SK-N-SH (cell line): Measurements from ENCODE around the gene OVCH2. TPM values are rescaled to one million over a fixed set of nuclear protein-coding genes. Genes with fewer than 3 reads are reported as not detected.

Experiments used
- CTCF ChIA-PET: fragments of 300-600, 350-600 bp; formaldehyde crosslinking; extraction: SDS; loops from one replicate; lab custom pipeline; 2021; lab: Yijun Ruan, JAX
- POLR2A ChIA-PET: fragments of 350-600 bp; sonication (Branson Sonifier 250); formaldehyde crosslinking; extraction: SDS; loops from one replicate; lab custom pipeline; 2020; ENCODE audit warnings: antibody characterized with exemption, inconsistent platforms; lab: Yijun Ruan, JAX
- DNase-seq: peaks from one replicate; pipeline ENCODE4 v3.0.0; 2012
- H2AFZ ChIP-seq: fragments of 200-600 bp; sonication (generic); 2 replicates; pipeline ENCODE4 v1.8.1; 2016; ENCODE audit warnings: antibody characterized with exemption, mild to moderate bottlenecking, low read depth
- H3F3A ChIP-seq: fragments of 200-600 bp; sonication (generic); replicated peaks from 2 replicates; pipeline ENCODE3; 2016; ENCODE audit warnings: antibody characterized with exemption, mild to moderate bottlenecking; ENCODE audit not compliant: insufficient read depth
- H3K27ac ChIP-seq, 2 experiments: fragments of 200-500 bp in 1 of 2; fragments of 200-600 bp in 1 of 2; sonication (Bioruptor generic) in 1 of 2; sonication (generic), shearing (Covaris generic) in 1 of 2; 2 replicates each; pipeline versions ENCODE4 v1.5.1 to v1.6.1; 2014 to 2016; ENCODE audit warnings: low read depth in 2 of 2, inconsistent platforms in 1 of 2, low read length in 1 of 2, mild to moderate bottlenecking in 1 of 2, mixed read lengths in 1 of 2
- H3K27me3 ChIP-seq: fragments of 200-600 bp; sonication (generic), shearing (Covaris generic); 2 replicates; pipeline ENCODE4 v1.6.1; 2016; ENCODE audit warnings: mixed run types; ENCODE audit not compliant: insufficient read depth
- H3K36me3 ChIP-seq, 2 experiments: fragments of 200-500 bp in 1 of 2; fragments of 200-600 bp in 1 of 2; sonication (Bioruptor generic) in 1 of 2; sonication (generic) in 1 of 2; replicated peaks in 1 of 2; 2 replicates each; pipeline versions ENCODE3 to v1.5.1; 2014 to 2016; ENCODE audit warnings: low read length in 1 of 2, mild to moderate bottlenecking in 1 of 2; ENCODE audit not compliant: insufficient read depth in 2 of 2, control insufficient read depth in 1 of 2
- H3K4me1 ChIP-seq, 2 experiments: fragments of 200-500 bp in 1 of 2; fragments of 200-600 bp in 1 of 2; sonication (Bioruptor generic) in 1 of 2; sonication (generic), shearing (Covaris generic) in 1 of 2; 2 replicates each; pipeline versions ENCODE4 v1.5.1 to v1.6.1; 2014 to 2016; ENCODE audit warnings: low read depth in 1 of 2, low read length in 1 of 2, mixed run types in 1 of 2; ENCODE audit not compliant: insufficient read depth in 2 of 2, control insufficient read depth in 1 of 2
- H3K4me2 ChIP-seq: fragments of 200-600 bp; sonication (generic), shearing (Covaris generic); 2 replicates; pipeline ENCODE4 v1.6.1; 2017; ENCODE audit warnings: mixed run types
- H3K4me3 ChIP-seq, 2 experiments: fragments of 200-500 bp in 1 of 2; fragments of 200-600 bp in 1 of 2; sonication (Bioruptor generic) in 1 of 2; sonication (generic), shearing (Covaris generic) in 1 of 2; 2 replicates each; pipeline versions ENCODE4 v1.5.1 to v1.8.1; 2014 to 2016; ENCODE audit warnings: low read depth in 2 of 2, inconsistent platforms in 1 of 2, low read length in 1 of 2, mild to moderate bottlenecking in 1 of 2, mixed read lengths in 1 of 2, moderate library complexity in 1 of 2
- H3K79me2 ChIP-seq: fragments of 200-600 bp; sonication (generic); 2 replicates; pipeline ENCODE4 v1.8.1; 2017; ENCODE audit warnings: mild to moderate bottlenecking; ENCODE audit not compliant: insufficient read depth
- H3K9ac ChIP-seq: fragments of 200-600 bp; sonication (generic); 2 replicates; pipeline ENCODE4 v1.6.1; 2017; ENCODE audit warnings: mixed run types
- H3K9me2 ChIP-seq: fragments of 200-600 bp; sonication (generic); 2 replicates; pipeline ENCODE4 v1.6.1; 2017; ENCODE audit warnings: mixed run types
- H3K9me3 ChIP-seq: fragments of 200-600 bp; sonication (generic); 2 replicates; pipeline ENCODE4 v1.6.1; 2017; ENCODE audit warnings: mixed run types, mild to moderate bottlenecking, moderate library complexity
- H4K20me1 ChIP-seq: fragments of 200-600 bp; sonication (generic); 2 replicates; pipeline ENCODE4 v1.6.1; 2017; ENCODE audit warnings: mild to moderate bottlenecking, mixed run types; ENCODE audit not compliant: insufficient read depth
- ELF1 ChIP-seq: IDR thresholded peaks from 2 replicates; pipeline ENCODE4 v1.4.0; 2012
- FOXM1 ChIP-seq: IDR thresholded peaks from 2 replicates; pipeline ENCODE4 v1.4.0; 2012; ENCODE audit warnings: low read depth, mild to moderate bottlenecking
- GATA2 ChIP-seq: sonication (generic); formaldehyde crosslinking; IDR thresholded peaks from 2 replicates; pipeline ENCODE4 v1.5.0; 2020; ENCODE audit warnings: mild to moderate bottlenecking, missing genetic modification reagents
- JUND ChIP-seq: IDR thresholded peaks from 2 replicates; pipeline ENCODE4 v1.4.0; 2012
- MEF2A ChIP-seq: IDR thresholded peaks from 2 replicates; pipeline ENCODE4 v1.4.0; 2012; ENCODE audit warnings: low read depth, borderline replicate concordance
- NFIC ChIP-seq: IDR thresholded peaks from 2 replicates; pipeline ENCODE4 v1.4.0; 2012; ENCODE audit warnings: borderline replicate concordance
- RAD21 ChIP-seq: IDR thresholded peaks from 2 replicates; pipeline ENCODE4 v1.6.1; 2012; ENCODE audit warnings: mild to moderate bottlenecking, low read length
- REST ChIP-seq: IDR thresholded peaks from 2 replicates; pipeline ENCODE4 v1.6.1; 2012; ENCODE audit warnings: mild to moderate bottlenecking, low read depth, low read length, moderate library complexity
- RFX5 ChIP-seq: IDR thresholded peaks from 2 replicates; pipeline ENCODE4 v1.6.1; 2012; ENCODE audit warnings: mild to moderate bottlenecking, improper control_type of control experiment, low read length
- SIN3A ChIP-seq: IDR thresholded peaks from 2 replicates; pipeline ENCODE4 v1.6.1; 2012; ENCODE audit warnings: low read depth, mild to moderate bottlenecking, low read length, moderate library complexity, borderline replicate concordance
- TAF1 ChIP-seq: IDR thresholded peaks from 2 replicates; pipeline ENCODE4 v1.6.1; 2012; ENCODE audit warnings: low read depth, mild to moderate bottlenecking, low read length, moderate library complexity, borderline replicate concordance
- TEAD4 ChIP-seq: IDR thresholded peaks from 2 replicates; pipeline ENCODE4 v1.4.0; 2012; ENCODE audit warnings: mild to moderate bottlenecking, borderline replicate concordance; ENCODE audit not compliant: insufficient read depth
- USF1 ChIP-seq: IDR thresholded peaks from 2 replicates; pipeline ENCODE4 v1.4.0; 2012; ENCODE audit warnings: low read depth, borderline replicate concordance
- WGBS: methylation state at CpG from one replicate; pipeline ENCODE4 v1.1.6; 2017; ENCODE audit warnings: low lambda C conversion rate; 5-methylcytosine and 5-hydroxymethylcytosine counted together
- polyA plus RNA-seq, 3 experiments: library from polyadenylated mRNA; depleted of rRNA; stranded (reverse); fragments of >200 nt; gene quantifications; 2 replicates each; pipeline ENCODE4 v1.2.3, GENCODE V29; 2012
- TF ChIP-seq, protein P1 (sequence below): IDR thresholded peaks from 2 replicates; pipeline ENCODE4 v1.4.0; 2012; ENCODE audit warnings: low read depth, borderline replicate concordance
- TF ChIP-seq, protein P2 (sequence below): IDR thresholded peaks from 2 replicates; pipeline ENCODE4; 2012
- TF ChIP-seq, protein P3 (sequence below): fragments of 200-600 bp; sonication (generic); IDR thresholded peaks from 2 replicates; pipeline ENCODE4 v1.6.1; 2017; ENCODE audit warnings: antibody characterized with exemption, mild to moderate bottlenecking, moderate library complexity

OVCH2 gene
- polyA plus RNA-seq, 1 of the 3 experiments (the other 2 are of a cell fraction): not detected

- H3K4me2 ChIP-seq: no peak overlapping the region
Observed at GRCh38 chr11:7668911-7669310, 37.4 kb downstream of the OVCH2 start.

More at GRCh38 chr11:7668911-7669310, 37.4 kb downstream of the OVCH2 start:
- Histone ChIP-seq H2AFZ (no peak overlapping the region), H3F3A (no peaks in the 10 kb centered on the region), H3K36me3 (no peaks in the 10 kb centered on the region), H3K4me3 (no peak overlapping the region), H3K9me3 (no peaks in the 10 kb centered on the region), H3K9ac (no peak overlapping the region), H3K9me2 (no peaks in the 10 kb centered on the region), H3K27ac (no peak overlapping the region), H3K4me1 (peaks cover 0 to 9% of the 10 kb centered on the region in 2 experiments; a peak in 1 of 4 replicates), H3K79me2 (no peaks in the 10 kb centered on the region), H4K20me1 (no peaks in the 10 kb centered on the region), H3K27me3 (peaks cover 12% of the 10 kb centered on the region; the same call in 1 of the 2 replicates)
- CTCF ChIA-PET: interaction anchor here (0.7 to 9.2 kb wide), 8 partner anchors 14 to 227 kb away, joined by 3 to 256 read pairs (median 6); partner anchors contain the start of gene PPFIBP2
- WGBS: 58% methylated on average over 4 of the region's 5 CpGs
- DNase-seq: no peak
- POLR2A ChIA-PET: no interaction called here
- TF ChIP-seq RFX5 (no peak), TEAD4 (no peak), SIN3A (no peak), FOXM1 (no peak), MEF2A (no peak), TAF1 (no peak), GATA2 (CRISPR knock-in tag) (no peak), USF1 (no peak), JUND (no peak), RAD21 (no peak), ELF1 (no peak), REST (no peak), NFIC (no peak)
- TF ChIP-seq, protein P1, sequence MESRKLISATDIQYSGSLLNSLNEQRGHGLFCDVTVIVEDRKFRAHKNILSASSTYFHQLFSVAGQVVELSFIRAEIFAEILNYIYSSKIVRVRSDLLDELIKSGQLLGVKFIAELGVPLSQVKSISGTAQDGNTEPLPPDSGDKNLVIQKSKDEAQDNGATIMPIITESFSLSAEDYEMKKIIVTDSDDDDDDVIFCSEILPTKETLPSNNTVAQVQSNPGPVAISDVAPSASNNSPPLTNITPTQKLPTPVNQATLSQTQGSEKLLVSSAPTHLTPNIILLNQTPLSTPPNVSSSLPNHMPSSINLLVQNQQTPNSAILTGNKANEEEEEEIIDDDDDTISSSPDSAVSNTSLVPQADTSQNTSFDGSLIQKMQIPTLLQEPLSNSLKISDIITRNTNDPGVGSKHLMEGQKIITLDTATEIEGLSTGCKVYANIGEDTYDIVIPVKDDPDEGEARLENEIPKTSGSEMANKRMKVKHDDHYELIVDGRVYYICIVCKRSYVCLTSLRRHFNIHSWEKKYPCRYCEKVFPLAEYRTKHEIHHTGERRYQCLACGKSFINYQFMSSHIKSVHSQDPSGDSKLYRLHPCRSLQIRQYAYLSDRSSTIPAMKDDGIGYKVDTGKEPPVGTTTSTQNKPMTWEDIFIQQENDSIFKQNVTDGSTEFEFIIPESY: no peak
- TF ChIP-seq, protein P2, sequence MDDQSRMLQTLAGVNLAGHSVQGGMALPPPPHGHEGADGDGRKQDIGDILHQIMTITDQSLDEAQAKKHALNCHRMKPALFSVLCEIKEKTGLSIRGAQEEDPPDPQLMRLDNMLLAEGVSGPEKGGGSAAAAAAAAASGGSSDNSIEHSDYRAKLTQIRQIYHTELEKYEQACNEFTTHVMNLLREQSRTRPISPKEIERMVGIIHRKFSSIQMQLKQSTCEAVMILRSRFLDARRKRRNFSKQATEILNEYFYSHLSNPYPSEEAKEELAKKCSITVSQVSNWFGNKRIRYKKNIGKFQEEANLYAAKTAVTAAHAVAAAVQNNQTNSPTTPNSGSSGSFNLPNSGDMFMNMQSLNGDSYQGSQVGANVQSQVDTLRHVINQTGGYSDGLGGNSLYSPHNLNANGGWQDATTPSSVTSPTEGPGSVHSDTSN: no peak
- TF ChIP-seq, protein P3, sequence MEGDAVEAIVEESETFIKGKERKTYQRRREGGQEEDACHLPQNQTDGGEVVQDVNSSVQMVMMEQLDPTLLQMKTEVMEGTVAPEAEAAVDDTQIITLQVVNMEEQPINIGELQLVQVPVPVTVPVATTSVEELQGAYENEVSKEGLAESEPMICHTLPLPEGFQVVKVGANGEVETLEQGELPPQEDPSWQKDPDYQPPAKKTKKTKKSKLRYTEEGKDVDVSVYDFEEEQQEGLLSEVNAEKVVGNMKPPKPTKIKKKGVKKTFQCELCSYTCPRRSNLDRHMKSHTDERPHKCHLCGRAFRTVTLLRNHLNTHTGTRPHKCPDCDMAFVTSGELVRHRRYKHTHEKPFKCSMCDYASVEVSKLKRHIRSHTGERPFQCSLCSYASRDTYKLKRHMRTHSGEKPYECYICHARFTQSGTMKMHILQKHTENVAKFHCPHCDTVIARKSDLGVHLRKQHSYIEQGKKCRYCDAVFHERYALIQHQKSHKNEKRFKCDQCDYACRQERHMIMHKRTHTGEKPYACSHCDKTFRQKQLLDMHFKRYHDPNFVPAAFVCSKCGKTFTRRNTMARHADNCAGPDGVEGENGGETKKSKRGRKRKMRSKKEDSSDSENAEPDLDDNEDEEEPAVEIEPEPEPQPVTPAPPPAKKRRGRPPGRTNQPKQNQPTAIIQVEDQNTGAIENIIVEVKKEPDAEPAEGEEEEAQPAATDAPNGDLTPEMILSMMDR: no peak
